Measurements from ENCODE around the gene TMEM175.
"Not testable (repeated sequence)": the region's sequence is repeated elsewhere in the genome, so short reads cannot be mapped to it uniquely, and the experiment has no call there.

The TMEM175 gene

DNA sequence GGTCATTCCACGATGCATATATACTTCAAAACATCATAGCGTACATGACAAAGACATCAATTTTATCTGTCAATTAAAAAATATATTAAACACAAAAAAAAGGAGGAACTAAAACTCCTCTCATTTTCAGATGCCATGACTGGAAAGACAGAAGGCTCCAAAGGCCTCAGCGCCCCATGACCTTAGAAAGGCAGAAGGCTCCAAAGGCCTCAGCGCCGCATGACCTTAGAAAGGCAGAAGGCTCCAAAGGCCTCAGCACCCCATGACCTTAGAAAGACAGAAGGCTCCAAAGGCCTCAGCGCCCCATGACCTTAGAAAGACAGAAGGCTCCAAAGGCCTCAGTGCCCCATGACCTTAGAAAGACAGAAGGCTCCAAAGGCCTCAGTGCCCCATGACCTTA, 13.7 kb upstream of the TMEM175 start:
- DNase-seq, result not testable (repeated sequence)

DNA sequence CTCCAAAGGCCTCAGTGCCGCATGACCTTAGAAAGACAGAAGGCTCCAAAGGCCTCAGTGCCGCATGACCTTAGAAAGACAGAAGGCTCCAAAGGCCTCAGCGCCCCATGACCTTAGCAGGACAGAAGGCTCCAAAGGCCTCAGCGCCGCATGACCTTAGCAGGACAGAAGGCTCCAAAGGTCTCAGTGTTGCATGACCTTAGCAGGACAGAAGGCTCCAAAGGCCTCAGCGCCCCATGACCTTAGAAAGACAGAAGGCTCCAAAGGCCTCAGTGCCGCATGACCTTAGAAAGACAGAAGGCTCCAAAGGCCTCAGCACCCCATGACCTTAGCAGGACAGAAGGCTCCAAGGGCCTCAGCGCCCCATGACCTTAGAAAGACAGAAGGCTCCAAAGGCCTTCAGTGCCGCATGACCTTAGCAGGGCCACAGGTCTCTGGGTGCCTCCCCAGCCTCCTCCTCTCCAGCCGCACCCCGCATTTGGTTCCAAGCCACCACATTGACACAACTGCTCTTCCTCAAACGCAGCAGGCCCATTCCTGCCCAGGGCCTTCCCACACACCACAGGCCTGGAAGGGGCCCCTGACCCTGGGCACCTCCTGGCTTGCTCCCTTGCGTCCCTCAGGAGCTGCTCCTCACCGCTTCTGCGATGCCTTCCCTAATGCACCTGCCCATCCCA, 13.1 kb upstream of the TMEM175 start:
- DNase-seq, result not testable (repeated sequence)

DNA sequence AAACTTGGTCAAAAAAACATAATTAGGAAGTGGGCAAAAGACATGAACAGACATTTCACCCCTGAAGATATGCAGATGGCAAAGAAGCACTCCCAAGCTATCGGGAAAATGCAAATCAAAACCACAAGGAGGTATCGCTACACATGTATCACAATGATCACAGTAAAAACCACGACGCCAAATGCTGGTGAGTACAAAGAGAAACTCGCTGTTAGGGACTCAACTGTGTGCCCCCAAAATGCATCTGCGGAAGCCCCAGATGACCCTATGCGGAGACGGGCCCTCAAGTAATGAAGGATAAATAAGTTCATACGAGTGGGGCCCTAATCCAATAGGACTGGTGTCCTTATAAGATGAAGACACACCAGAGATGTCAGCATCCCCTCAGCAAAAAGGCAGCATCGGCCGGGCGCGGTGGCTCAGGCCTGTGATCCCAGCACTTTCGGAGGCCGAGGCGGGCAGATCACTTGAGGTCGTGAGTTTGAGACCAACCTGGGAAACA, 10.4 kb upstream of the TMEM175 start:
- no peak for DNase-seq

DNA sequence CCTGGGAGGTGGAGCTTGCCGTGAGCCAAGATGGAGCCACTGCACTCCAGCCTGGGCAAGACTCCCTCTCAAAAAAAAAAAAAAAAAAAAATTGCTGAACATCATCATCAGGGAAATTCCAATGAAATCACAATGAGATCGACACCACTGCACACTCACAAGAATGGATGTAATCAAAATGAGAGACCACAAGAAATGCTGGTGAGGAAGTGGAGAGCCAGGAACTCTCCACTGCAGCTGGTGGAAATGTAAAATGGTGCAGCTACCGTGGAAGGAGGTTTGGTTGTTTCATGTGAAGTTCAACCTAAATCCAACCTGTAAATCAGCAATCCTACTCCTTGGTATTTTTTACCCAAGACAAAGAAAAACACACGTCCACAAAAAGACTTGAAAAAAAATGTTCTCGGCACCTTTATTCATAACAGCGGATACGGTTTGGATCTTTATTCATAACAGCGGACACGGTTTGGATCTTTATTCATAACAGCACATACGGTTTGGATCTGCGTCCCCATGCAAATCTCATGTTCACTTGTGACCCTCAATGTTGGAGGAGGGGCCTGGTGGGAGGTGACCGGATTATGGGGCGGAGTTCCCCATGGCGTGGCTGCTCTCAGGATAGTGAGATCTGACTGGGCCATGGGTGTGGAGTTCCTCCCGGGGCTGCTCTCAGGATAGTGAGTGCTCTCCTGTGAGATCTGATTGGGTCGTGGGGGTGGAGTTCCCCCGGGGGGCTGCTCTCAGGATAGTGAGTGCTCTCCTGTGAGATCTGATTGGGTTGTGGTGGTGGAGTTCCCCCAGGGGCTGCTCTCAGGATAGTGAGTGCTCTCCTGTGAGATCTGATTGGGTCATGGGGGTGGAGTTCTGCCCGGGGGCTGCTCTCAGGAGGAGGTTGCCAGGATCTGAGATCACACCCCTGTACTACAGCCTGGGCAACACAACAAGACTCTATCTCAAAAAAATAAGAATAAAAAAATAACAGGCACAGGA, 7.9 kb upstream of the TMEM175 start:
- DNase-seq, result no peak

DNA sequence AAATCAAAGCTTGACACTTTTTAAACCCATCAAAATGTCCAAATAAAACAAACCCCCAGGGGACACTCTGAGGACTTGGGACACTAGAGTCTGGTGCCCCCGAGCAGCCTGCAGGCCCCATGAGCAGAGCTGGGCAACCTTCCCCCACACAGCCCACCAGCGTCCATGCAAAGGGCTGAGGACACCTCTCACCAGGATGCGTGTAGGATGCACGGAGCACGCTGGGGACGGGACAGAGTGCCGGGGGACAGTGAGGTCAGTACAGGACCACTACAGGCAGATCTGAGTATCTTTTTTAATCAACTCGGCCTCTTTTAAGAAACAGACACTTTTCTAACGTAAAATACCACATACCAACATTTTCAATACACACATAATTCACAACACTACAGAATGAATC, 7.1 kb upstream of the TMEM175 start:
- no peak for DNase-seq

DNA sequence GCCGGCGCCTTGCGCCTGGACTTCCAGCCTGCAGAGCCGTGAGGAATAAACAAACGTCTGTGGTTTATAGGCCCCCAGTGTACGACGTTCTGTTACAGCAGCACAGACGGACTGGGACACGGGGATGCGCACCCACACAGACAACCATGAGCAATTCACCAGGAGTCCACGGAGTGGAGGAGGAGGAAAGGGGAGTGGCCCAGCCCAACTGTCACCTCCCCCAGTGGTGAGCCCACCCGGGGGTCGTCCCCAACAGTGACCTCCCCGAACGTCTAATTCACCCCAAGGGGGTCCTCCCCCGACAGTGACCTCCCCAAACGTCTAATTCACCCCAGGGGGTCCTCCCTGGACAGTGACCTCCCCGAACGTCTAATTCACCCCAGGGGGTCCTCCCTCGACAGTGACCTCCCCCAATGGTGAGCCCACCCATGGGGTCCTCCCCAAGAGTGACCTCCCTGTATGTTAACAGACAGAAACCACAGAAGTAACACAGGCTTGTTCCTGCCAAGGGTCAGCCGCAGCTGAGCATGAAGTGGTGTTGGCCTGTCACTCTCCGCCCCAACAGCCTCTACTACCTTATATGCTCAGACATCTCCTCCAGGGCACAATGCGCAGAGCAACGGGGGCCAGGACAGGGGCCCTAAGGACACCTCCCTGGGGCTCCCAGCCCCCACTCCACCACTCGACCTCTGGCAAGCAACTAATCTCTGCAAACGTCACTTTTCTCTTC, 6.3 kb upstream of the TMEM175 start:
- no peak for DNase-seq

DNA sequence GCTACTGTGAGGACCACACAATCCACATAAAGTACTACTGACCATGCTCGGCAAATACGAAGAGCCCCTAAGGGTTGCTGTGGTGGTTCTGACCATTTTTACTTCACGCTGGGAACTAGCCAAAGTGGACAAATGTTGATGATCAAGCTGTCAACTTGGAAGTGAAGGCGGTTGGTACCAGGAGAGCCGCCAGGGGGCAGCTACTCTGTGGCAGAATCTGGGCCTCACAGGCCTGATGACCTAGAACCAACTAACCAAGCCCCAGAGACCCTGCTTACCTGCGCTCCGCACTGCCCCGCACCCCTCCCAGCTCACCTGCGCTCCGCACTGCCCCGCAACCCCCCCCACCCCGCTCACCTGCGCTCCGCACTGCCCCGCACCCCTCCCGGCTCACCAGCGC, 5.7 kb upstream of the TMEM175 start:
- DNase-seq, result no peak

DNA sequence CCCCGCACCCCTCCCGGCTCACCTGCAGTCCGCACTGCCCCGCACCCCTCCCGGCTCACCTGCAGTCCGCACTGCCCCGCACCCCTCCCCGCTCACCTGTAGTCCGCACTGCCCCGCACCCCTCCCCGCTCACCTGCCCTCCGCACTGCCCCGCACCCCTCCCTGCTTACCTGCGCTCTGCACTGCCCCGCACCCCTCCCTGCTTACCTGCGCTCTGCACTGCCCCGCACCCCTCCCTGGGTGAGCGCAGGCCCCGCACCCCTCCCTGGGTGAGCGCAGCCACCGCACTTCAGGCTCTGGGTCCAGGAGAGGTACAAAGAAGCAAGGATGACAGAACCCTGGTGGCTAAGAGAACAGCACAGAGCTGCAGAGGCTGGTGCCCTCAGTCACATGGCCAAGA, 4.7 kb upstream of the TMEM175 start:
- not testable (repeated sequence) for DNase-seq

DNA sequence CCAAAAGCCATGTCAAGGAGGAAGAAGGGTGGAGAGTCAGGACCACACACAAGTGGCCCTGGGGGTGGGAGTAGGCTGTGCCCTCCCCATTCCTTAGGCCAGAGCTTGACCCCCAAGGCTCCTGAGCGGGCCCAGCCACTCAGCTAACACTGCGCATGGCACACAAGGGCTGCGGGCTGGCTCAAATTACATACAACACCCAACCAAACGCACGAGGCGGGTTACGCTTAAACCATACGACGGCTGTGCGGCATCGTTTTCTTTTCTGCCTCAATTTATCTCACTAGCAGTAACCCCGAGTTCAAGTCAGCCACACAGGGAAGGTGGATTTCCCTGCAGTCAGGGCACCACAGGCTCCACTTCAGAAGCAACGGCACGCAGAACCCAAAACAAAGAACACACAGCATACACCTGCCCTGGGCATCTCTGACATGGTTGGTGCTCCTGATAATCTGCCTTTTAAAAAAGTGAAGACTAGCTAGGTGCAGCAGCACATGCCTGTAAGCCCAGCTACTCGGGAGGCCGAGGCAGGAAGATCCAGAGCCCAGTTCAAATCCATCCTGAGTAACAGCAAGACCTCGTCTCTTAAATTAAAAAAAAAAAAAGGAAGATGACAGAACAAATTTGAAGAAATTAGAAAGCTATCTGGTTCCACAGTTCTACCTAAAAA, 3.0 kb upstream of the TMEM175 start:
- no peak for DNase-seq

DNA sequence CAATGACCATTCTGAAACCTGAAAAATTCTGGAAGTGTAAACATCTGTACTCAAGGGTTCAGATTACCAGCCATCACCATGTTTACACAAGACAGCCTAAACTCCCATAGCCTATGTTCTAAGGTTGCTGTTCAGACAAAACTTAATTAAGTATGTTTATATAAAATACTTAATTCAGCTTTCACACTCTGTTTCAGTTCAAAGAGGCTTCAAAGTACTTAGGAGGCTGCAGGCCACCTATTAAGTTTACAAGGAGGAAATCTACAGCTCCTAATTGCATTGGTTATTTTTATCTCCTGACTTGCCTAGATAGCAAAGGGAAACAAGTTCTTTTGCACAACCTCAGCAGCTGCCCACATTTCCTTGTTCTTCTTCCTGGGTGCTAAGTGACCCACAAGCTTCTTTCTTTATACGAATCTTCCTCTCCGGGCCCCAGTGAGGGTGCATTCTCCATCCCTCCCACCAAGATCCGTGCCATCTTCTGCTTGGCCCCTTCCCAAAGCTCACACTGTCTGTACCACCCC, 2.2 kb upstream of the TMEM175 start:
- no peak for DNase-seq

DNA sequence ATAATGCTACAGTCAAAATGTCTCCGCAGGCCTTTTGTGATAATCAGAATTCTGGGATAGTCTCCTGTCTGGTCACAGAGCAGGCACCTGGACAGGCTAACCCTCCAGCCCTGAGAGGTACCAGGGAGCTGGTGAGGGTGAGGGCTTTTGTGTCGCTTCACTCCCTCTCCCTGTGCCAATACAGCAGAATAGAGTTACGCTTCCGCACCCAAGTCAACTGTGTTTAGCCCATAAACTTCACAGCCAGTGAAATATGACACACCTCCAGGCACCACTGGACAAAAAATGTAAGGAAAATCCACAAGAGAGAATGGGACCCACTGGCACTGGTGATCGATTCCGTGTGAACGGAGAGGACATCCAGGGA, 1.4 kb upstream of the TMEM175 start:
- DNase-seq, result no peak

DNA sequence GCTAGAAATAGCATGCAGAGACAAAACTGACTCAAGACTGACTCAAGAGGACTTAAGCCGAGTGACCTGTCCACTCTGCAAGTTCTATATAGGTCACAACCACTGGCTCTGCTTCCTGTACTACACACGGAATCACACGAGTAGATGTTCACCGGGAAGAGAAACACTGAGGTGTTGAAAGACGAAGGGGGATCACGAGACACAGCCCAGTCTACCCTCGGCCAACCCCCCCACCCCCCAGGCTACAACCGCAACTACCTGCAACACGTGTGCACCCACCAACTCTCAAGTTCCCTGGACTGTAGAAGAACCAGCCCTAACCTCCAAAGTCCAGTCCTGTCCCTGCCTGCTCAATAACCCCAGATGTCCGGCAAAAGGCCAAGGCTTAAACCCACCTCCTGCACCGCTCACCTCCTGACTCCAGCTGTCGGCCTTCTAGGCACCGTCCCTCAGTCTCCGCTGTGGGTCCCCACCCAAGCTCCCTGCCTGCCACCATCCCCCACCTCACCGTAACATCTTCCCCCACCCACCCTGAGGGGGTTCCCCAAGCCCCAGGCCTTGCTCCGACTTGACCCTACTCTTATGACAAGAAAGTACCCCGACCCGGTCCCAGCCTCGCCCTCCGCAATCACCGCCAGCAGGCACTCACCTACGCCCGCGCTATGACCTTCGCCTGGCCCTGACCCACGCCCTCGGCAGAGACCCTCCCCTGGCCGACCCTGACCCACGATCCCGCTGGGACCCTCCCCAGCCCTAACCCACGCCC, 883 bp upstream of the TMEM175 start:
- no peak for DNase-seq

DNA sequence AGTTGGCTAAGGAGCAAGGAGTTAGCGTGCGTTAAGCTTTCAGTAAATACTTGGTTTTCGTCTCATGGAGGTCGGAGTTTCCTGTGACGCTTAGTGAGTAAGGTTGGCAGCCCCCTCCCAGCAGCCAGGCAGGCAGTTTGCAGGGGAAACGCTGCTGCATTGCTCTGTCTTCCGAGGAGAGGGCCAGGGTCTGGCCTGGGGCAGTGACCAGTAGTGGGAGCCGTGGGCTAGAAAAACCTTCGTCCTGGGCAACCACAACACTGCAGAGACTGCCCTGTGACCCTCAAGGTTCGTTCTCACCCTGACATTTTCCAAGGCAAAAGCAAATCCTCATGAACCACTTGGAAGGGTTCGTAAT, 432 bp downstream of the TMEM175 start:
- DNase-seq, result no peak

DNA sequence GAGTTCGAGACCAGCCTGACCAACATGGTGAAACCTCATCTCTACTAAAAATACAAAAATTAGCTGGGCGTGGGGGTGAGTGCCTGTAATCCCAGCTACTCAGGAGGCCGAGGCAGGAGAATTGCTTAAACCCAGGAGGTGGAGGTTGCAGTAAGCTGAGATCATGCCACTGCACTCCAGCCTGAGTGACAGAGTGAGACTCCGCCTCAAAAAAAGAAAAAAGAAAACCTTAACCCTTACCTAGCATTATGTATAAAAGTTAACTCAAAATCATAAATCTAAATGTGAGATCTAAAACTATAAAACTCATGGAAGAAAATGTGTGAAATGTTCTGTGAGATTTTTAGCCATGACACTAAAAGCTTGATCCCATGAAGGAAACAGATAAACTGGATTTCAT, 7.2 kb downstream of the TMEM175 start:
- not testable (repeated sequence) for DNase-seq

DNA sequence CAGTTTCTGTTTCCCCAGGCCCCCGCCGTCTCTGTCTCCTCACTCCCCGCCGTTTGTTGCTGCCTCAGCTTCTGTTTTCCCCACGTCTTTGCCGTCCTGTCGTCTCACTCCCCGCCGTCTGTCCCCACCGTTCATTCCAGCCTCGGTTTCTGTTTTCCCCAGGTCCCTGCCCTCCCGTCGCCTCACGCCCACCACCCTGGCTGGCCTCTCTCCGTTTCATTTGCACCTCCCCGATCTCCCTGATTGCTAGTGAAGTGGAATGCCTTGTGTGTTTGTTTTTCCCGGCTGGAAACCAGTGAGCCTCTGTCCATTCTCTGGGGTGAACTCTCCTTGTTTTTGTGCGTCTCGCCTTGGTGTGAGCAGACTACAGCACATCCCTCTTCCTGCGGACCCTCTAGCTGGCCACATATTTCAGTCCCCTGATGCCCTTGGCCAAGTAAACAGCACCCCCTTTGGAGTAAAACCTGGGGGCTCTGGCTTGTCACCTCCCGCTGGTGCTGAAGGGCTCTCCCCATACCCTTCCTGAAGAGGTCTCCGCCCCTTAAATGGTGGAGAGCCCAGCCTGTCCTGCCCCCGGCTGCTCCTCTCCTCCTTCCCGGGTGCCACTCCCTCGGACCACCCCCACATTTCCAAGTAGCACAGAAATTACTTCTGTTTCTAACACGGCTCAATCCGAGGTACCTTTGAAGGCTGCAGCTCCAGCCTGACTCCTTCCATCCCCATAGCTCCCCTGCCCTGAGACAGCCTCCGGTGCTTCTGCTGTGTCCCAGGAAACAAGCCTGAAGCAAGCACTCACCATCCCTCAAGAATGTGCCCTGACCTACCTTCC, 13.2 kb downstream of the TMEM175 start:
- no peak for DNase-seq

DNA sequence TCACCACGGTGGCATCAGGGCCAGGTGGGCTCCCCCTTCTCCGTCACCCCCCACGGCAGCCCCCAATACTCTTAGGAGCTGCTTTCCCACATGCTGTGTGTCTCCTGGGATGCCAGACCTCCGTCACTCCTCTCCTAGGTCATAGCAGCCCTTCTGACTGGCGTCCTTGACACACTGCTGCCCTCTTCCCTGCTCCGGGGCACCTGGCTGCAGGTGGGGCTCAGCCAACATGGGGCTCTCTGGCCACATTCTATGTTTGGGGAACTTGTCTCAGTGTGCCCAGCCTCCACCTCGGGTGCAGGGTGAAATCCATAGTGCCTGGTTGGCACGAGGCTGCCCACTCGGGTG, 13.8 kb downstream of the TMEM175 start:
- DNase-seq, result no peak

DNA sequence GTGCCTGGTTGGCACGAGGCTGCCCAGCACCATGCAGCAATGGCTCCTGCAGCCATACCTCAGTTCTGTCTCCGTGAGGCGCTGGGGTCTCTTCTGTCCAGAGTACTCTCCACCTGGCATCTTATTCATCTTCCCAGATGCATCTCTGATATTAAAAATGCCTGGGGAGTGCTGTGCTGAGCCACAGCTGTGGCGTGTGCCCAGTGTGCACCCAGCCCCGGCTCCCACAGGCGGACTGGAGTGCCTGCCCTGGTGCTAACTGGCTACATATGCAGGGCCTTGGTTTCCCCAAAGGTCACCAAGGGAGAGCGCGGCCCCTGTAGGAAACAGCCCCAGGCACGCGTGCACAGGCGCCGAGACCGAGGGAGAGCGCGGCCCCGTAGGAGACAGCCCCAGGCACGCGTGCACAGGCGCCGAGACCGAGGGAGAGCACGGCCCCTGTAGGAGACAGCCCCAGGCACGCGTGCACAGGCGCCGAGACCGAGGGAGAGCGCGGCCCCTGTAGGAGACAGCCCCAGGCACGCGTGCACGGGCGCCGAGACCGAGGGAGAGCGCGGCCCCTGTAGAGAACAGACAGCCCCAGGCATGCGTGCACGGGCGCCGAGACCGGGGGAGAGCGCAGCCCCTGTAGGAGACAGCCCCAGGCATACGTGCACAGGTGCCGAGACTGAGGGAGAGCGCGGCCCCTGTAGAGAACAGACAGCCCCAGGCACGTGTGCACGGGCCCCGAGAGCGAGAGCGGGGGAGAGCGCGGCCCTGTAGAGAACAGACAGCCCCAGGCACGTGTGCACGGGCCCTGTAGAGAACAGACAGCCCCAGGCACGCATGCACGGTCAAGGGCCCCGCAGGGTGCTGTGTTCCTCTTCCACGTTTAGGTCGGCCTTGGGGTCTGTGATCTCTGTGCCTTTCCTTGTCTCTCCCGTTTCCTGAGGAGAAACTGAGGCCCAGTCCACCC, 14.5 kb downstream of the TMEM175 start:
- no peak for DNase-seq

DNA sequence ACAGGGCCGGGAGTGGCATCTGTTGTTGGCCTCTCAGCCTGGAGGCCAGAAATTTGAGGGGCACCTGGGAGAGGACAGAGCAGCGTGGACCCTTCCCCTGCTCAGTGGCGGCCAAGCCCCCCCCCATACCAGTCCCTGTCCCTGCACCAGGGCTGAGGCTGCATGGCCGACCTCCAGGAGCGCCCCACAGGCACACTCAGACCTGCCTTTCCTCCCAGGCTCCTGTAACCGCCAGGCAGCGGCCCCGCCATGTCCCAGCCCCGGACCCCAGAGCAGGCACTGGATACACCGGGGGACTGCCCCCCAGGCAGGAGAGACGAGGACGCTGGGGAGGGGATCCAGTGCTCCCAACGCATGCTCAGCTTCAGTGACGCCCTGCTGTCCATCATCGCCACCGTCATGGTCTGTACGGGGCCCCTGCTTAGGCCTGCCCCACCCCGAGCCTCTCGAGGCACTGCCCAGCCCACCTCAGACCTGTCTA, 15.3 kb downstream of the TMEM175 start:
- DNase-seq, result no peak

DNA sequence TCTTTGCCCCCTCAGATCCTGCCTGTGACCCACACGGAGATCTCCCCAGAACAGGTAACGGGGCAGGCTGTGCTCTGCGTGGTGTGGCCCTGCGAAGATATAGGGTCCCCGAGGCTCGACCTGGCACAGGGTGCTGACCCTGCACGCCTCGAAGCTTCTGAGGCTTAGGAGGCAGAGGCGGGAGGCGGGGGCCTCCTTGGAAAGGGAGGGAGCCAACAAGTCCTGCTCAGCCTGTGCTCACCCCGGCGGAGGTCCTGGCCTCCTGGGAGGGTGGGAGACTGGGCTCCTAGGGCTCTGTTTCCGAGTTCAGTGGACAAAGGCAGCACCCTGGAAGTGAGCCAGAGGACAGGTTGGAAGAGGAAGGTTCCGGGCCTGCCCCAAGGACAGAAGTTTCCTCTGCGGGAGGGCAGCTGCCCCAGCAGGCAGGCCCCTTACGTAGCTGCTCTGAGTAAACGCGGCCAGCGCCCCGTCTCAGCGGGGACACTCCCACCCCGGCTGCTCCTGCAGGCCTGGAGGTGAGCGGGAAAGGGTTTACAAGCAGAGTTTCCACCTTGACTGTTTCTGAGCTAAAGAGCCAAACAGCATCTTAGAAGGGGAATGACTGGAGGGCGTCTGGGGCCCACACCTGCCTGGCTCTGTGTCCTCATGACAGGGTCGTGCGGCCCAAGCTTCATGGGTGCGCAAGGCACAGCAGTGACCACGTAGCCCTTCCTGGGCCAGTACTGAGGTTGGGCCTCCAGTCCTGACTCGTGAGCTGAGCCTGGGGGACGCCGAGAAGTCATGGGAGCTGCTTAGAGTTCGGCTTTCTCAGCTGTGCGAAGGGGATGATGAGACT, 16.1 kb downstream of the TMEM175 start:
- no peak for DNase-seq
